NOMO-1 (cell line): ENCODE measurements around the gene XIAP.
"Not testable (repeated sequence)": the region's sequence is repeated elsewhere in the genome, so short reads cannot be mapped to it uniquely, and the experiment has no call there.

Experiments used
- DNase-seq, 2 experiments: peaks; one replicate each; lab custom pipeline; 2025; ENCODE audit not compliant: unreplicated experiment in 2 of 2; lab: John Stamatoyannopoulos, UW

The XIAP gene

GRCh38 chrX:123873956-123874355 is 14.1 kb downstream of the XIAP start:
- DNase-seq = no peak

- DNase-seq = no peak
Observed at GRCh38 chrX:123876177-123876576, 16.3 kb downstream of the XIAP start.

- DNase-seq = no peak
Observed at GRCh38 chrX:123876844-123877243, 17.0 kb downstream of the XIAP start.

- peak; percentile 78 to 93 for DNase-seq
Observed at GRCh38 chrX:123878252-123878721, 18.4 kb downstream of the XIAP start.

- DNase-seq = no peak
Observed at GRCh38 chrX:123881330-123881729, 21.5 kb downstream of the XIAP start.

- no peak for DNase-seq
Observed at GRCh38 chrX:123882391-123882790, 22.5 kb downstream of the XIAP start.

GRCh38 chrX:123884809-123885408 is 25.1 kb downstream of the XIAP start:
- DNase-seq = peak; percentile 57 to 70

GRCh38 chrX:123899701-123900100 is 39.8 kb downstream of the XIAP start:
- peak in 1 of 2 experiments; percentile 13 for DNase-seq

GRCh38 chrX:123903261-123903660 is 43.4 kb downstream of the XIAP start:
- not testable (repeated sequence) for DNase-seq

- no peak for DNase-seq
Observed at GRCh38 chrX:123905332-123905731, 45.5 kb downstream of the XIAP start.

- no peak for DNase-seq
Observed at GRCh38 chrX:123906557-123907316, 46.9 kb downstream of the XIAP start.

- DNase-seq = peak; percentile 47 to 87
Observed at GRCh38 chrX:123909523-123909922, 49.7 kb downstream of the XIAP start.

GRCh38 chrX:123917069-123917468 is 57.2 kb downstream of the XIAP start:
- DNase-seq = no peak

GRCh38 chrX:123918106-123918721 is 58.4 kb downstream of the XIAP start:
- no peak for DNase-seq

- no peak for DNase-seq
Observed at GRCh38 chrX:123920105-123920785, 60.4 kb downstream of the XIAP start.

- DNase-seq = no peak
Observed at GRCh38 chrX:123923211-123923610, 63.4 kb downstream of the XIAP start.

- no peak for DNase-seq
Observed at GRCh38 chrX:123924186-123924585, 64.3 kb downstream of the XIAP start.

- no peak for DNase-seq
Observed at GRCh38 chrX:123927845-123928244, 68.0 kb downstream of the XIAP start.

- not testable (repeated sequence) for DNase-seq
Observed at GRCh38 chrX:123932055-123932454, 72.2 kb downstream of the XIAP start.

- no peak for DNase-seq
Observed at GRCh38 chrX:123943074-123943473, 83.2 kb downstream of the XIAP start.

GRCh38 chrX:123943488-123943887 is 83.6 kb downstream of the XIAP start:
- no peak for DNase-seq
